GM23338 (cell line): ENCODE data around the gene TMEM239. TPM values are rescaled to one million over a fixed set of nuclear protein-coding genes. Genes with fewer than 3 reads are reported as not detected.

Experiments used
- ATAC-seq: fragments of 200-7000 bp; cut with Tn5 transposase; 3 replicates; pipeline ENCODE4 v1.9.1; 2020
- DNase-seq: peaks from one replicate; pipeline ENCODE4 v3.0.0-alpha.2; 2015; ENCODE audit warnings: low spot score
- H2AFZ ChIP-seq: fragments of 200-600 bp; sonication (generic); 2 replicates; pipeline ENCODE4 v1.8.0; 2016; ENCODE audit warnings: antibody characterized with exemption, mild to moderate bottlenecking, moderate library complexity
- H3F3A ChIP-seq: fragments of 200-600 bp; sonication (generic); replicated peaks from 2 replicates; pipeline ENCODE4 v1.8.0; 2017; ENCODE audit warnings: antibody characterized with exemption, mixed run types, low read depth
- H3K27ac ChIP-seq: fragments of 200-600 bp; sonication (generic); 2 replicates; pipeline ENCODE4 v1.6.1; 2016; ENCODE audit warnings: low read depth
- H3K27me3 ChIP-seq: fragments of 200-600 bp; sonication (generic); 2 replicates; pipeline ENCODE4 v1.8.0; 2016; ENCODE audit warnings: mild to moderate bottlenecking, mixed run types, moderate library complexity; ENCODE audit not compliant: insufficient read depth
- H3K36me3 ChIP-seq: fragments of 200-600 bp; sonication (generic); 2 replicates; pipeline ENCODE4 v1.8.0; 2016; ENCODE audit warnings: mild to moderate bottlenecking; ENCODE audit not compliant: insufficient read depth
- H3K4me1 ChIP-seq: fragments of 200-600 bp; sonication (generic); 2 replicates; pipeline ENCODE4 v1.8.0; 2016; ENCODE audit warnings: mild to moderate bottlenecking, moderate library complexity; ENCODE audit not compliant: insufficient read depth
- H3K4me2 ChIP-seq: fragments of 200-600 bp; sonication (generic); 2 replicates; pipeline ENCODE4 v1.7.1; 2017; ENCODE audit warnings: mixed run types
- H3K4me3 ChIP-seq: fragments of 200-600 bp; sonication (generic); 2 replicates; pipeline ENCODE4 v1.6.1; 2016; ENCODE audit warnings: mixed run types
- H3K79me2 ChIP-seq: fragments of 200-600 bp; sonication (generic); replicated peaks from 2 replicates; pipeline ENCODE4 v1.8.0; 2017; ENCODE audit warnings: mild to moderate bottlenecking; ENCODE audit not compliant: insufficient read depth
- H3K9me2 ChIP-seq: fragments of 200-600 bp; sonication (generic); 2 replicates; pipeline ENCODE4 v1.8.0; 2017; ENCODE audit not compliant: insufficient read depth
- H4K20me1 ChIP-seq: fragments of 200-600 bp; sonication (generic); replicated peaks from 2 replicates; pipeline ENCODE4 v1.8.0; 2017; ENCODE audit warnings: mild to moderate bottlenecking; ENCODE audit not compliant: insufficient read depth
- H3K27ac Mint-ChIP-seq: 2 replicates; pipeline ENCODE4 v1.8.0; 2020; ENCODE audit warnings: inconsistent platforms, mild to moderate bottlenecking, moderate library complexity, mixed read lengths
- H3K27me3 Mint-ChIP-seq: 3 replicates; pipeline ENCODE4 v1.8.0; 2022; ENCODE audit warnings: low read depth, mild to moderate bottlenecking, moderate library complexity, mixed read lengths, inconsistent platforms; ENCODE audit not compliant: insufficient read depth, poor library complexity
- H3K36me3 Mint-ChIP-seq: 3 replicates; pipeline ENCODE4 v1.8.0; 2021; ENCODE audit warnings: low read depth, mild to moderate bottlenecking, inconsistent platforms, moderate library complexity, mixed read lengths
- H3K4me1 Mint-ChIP-seq: 3 replicates; pipeline ENCODE4 v1.8.0; 2020; ENCODE audit warnings: mild to moderate bottlenecking, inconsistent platforms, mixed read lengths
- H3K4me3 Mint-ChIP-seq: 3 replicates; pipeline ENCODE4 v1.8.0; 2021; ENCODE audit warnings: moderate library complexity, mild to moderate bottlenecking, inconsistent platforms, mixed read lengths
- H3K9me3 Mint-ChIP-seq: 3 replicates; pipeline ENCODE4 v1.8.0; 2020; ENCODE audit warnings: moderate library complexity, mild to moderate bottlenecking, inconsistent platforms, mixed read lengths
- CREB1 ChIP-seq: fragments of 250-450 bp; sonication (Bioruptor Pico); IDR thresholded peaks from 2 replicates; pipeline ENCODE4 v1.5.0; 2020; ENCODE audit warnings: low read depth, mild to moderate bottlenecking, moderate library complexity
- CTCF ChIP-seq, 2 experiments: fragments of 200-600 bp in 1 of 2; sonication (generic) in 1 of 2; conservative IDR thresholded peaks; 2 replicates each; pipeline versions ENCODE4 v1.5.1 to v1.6.1; 2016 to 2017; ENCODE audit warnings: antibody characterized with exemption in 2 of 2, low read depth in 2 of 2, mild to moderate bottlenecking in 2 of 2, moderate library complexity in 1 of 2
- EZH2 ChIP-seq: fragments of 200-600 bp; sonication (generic); IDR thresholded peaks from one replicate; pipeline ENCODE4 v1.8.0; 2017; ENCODE audit warnings: antibody characterized with exemption, mild to moderate bottlenecking, low read depth; ENCODE audit not compliant: unreplicated experiment
- EZH2phosphoT487 ChIP-seq: fragments of 200-600 bp; sonication (generic); IDR thresholded peaks from one replicate; pipeline ENCODE4 v1.8.1; 2018; ENCODE audit warnings: antibody characterized with exemption; ENCODE audit not compliant: unreplicated experiment
- NANOG ChIP-seq: IDR thresholded peaks from 2 replicates; pipeline ENCODE4 v1.6.1; 2016; ENCODE audit warnings: antibody characterized with exemption, borderline replicate concordance
- POLR2AphosphoS5 ChIP-seq: IDR thresholded peaks from 2 replicates; pipeline ENCODE4 v1.6.1; 2016; ENCODE audit warnings: antibody characterized with exemption, low read depth
- REST ChIP-seq: IDR thresholded peaks from one replicate; pipeline ENCODE4 v1.6.1; 2018; ENCODE audit warnings: antibody characterized with exemption; ENCODE audit not compliant: unreplicated experiment
- ZNF114 ChIP-seq: fragments of 250-450 bp; sonication (Bioruptor Pico); IDR thresholded peaks from 2 replicates; pipeline ENCODE4 v1.5.0; 2020; ENCODE audit warnings: mild to moderate bottlenecking, moderate library complexity
- ZNF331 ChIP-seq: fragments of 250-450 bp; sonication (Bioruptor Pico); IDR thresholded peaks from 2 replicates; pipeline ENCODE4 v1.5.0; 2020; ENCODE audit warnings: low read depth, mild to moderate bottlenecking, moderate library complexity
- polyA plus RNA-seq: library from polyadenylated mRNA; unstranded; fragments of >200 nt; fragmentation: Nextera tagmentation; extraction: Ambion mirVana; gene quantifications from 2 replicates; pipeline ENCODE4 v1.2.1, GENCODE V29; 2016
- total RNA-seq: library from RNA; depleted of rRNA; stranded (reverse); fragments of >200 nt; shearing (Covaris generic); gene quantifications from 2 replicates; pipeline ENCODE4 v1.2.3, GENCODE V29; 2014
- TF ChIP-seq, protein P1 (sequence below): fragments of 250-450 bp; sonication (Bioruptor Pico); IDR thresholded peaks from 2 replicates; pipeline ENCODE4 v1.5.0; 2020; ENCODE audit warnings: mild to moderate bottlenecking, moderate library complexity

TMEM239 gene
- total and polyA plus RNA-seq, 2 experiments from 2014 or later = not detected

- Mint-ChIP-seq H3K36me3 (peaks cover 4% of the 10 kb centered on the region), H3K27ac (no peak overlapping the region), H3K27me3 (peaks cover 20% of the 10 kb centered on the region), H3K4me3 (no peak overlapping the region), H3K4me1 (peaks cover 2% of the 10 kb centered on the region; the same call in 2 of the 3 replicates), H3K9me3 (peaks cover 5% of the 10 kb centered on the region; the same call in 2 of the 3 replicates)
- H3F3A ChIP-seq = no peaks in the 10 kb centered on the region
- H3K4me2 ChIP-seq = no peak overlapping the region
- H3K79me2 ChIP-seq = no peaks in the 10 kb centered on the region
- H3K9me2 ChIP-seq = no peaks in the 10 kb centered on the region
- ATAC-seq (no peak), DNase-seq (no peak)
- H3K27ac ChIP-seq = no peak overlapping the region
- H3K4me3 ChIP-seq = no peak overlapping the region
- H3K36me3 ChIP-seq = no peaks in the 10 kb centered on the region
- H3K4me1 ChIP-seq = no peaks in the 10 kb centered on the region
- H2AFZ ChIP-seq = no peak overlapping the region
- H3K27me3 ChIP-seq = peaks cover 15% of the 10 kb centered on the region
- TF ChIP-seq CREB1 (CRISPR knock-in tag) = no peak
- TF ChIP-seq NANOG = no peak
- TF ChIP-seq REST = no peak
- no peak for TF ChIP-seq EZH2
- TF ChIP-seq ZNF114 (CRISPR knock-in tag) = no peak
- TF ChIP-seq EZH2phosphoT487 = no peak
- no peak for TF ChIP-seq POLR2AphosphoS5
- TF ChIP-seq CTCF (conservative IDR thresholded peaks at IDR 0.05; ENCODE audit: low read depth in 2 of 2) = no peak
- no peak for TF ChIP-seq ZNF331 (CRISPR knock-in tag)
- H4K20me1 ChIP-seq = no peaks in the 10 kb centered on the region
Measured at GRCh38 chr20:2836035-2836434, 19.9 kb downstream of the TMEM239 start.

DNA sequence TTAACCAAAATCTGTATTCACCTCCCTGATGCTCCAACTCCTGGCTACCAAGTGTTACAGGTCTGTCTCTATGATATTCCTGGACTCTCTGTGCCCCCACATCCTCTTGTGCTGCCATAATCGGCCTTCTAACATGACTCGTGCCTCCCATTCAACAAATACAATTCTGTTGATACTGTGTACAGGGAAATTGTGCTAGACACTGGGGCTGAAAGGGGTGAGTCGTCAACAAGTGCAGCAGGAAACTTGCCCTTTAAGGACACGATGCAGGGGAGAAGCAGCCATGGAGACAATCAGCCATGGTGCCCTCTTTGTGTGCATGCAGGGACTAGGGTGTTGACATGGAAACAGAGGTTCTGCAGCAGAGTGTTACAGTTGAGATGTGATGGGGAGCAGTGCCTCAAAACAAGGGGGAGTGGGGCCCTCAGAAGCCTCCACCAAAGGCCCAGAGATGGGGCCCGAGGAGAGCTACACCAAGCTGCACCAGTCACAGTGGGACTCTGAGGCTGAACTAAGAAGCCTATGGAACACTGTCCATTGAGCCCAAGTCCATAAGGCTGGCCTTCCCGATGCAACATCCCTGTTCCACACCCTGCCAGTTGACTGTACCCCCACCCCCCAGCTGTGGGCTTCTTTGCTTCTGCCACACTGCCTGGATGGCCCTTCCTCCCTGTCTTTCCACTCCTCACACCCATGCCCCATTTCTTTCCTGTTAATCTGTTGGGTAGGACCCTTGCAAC lies 21.2 kb downstream of the TMEM239 start:
- H3K27me3 Mint-ChIP-seq = peaks cover 20% of the 10 kb centered on the region
- Histone ChIP-seq H3K27me3 (peaks cover 22% of the 10 kb centered on the region), H2AFZ (no peak overlapping the region), H3K4me3 (no peak overlapping the region), H3K4me1 (no peaks in the 10 kb centered on the region), H3K36me3 (no peaks in the 10 kb centered on the region), H3K9me2 (no peaks in the 10 kb centered on the region), H3F3A (no peaks in the 10 kb centered on the region), H3K27ac (no peak overlapping the region), H3K4me2 (no peak overlapping the region), H4K20me1 (no peaks in the 10 kb centered on the region), H3K79me2 (no peaks in the 10 kb centered on the region)
- peaks cover 4% of the 10 kb centered on the region for H3K36me3 Mint-ChIP-seq
- DNase-seq (no peak), ATAC-seq (no peak)
- H3K9me3 Mint-ChIP-seq = peaks cover 5% of the 10 kb centered on the region; the same call in 2 of the 3 replicates
- H3K4me1 Mint-ChIP-seq = peaks cover 5% of the 10 kb centered on the region
- H3K27ac Mint-ChIP-seq = no peak overlapping the region
- no peak overlapping the region for H3K4me3 Mint-ChIP-seq
- TF ChIP-seq, protein P1, sequence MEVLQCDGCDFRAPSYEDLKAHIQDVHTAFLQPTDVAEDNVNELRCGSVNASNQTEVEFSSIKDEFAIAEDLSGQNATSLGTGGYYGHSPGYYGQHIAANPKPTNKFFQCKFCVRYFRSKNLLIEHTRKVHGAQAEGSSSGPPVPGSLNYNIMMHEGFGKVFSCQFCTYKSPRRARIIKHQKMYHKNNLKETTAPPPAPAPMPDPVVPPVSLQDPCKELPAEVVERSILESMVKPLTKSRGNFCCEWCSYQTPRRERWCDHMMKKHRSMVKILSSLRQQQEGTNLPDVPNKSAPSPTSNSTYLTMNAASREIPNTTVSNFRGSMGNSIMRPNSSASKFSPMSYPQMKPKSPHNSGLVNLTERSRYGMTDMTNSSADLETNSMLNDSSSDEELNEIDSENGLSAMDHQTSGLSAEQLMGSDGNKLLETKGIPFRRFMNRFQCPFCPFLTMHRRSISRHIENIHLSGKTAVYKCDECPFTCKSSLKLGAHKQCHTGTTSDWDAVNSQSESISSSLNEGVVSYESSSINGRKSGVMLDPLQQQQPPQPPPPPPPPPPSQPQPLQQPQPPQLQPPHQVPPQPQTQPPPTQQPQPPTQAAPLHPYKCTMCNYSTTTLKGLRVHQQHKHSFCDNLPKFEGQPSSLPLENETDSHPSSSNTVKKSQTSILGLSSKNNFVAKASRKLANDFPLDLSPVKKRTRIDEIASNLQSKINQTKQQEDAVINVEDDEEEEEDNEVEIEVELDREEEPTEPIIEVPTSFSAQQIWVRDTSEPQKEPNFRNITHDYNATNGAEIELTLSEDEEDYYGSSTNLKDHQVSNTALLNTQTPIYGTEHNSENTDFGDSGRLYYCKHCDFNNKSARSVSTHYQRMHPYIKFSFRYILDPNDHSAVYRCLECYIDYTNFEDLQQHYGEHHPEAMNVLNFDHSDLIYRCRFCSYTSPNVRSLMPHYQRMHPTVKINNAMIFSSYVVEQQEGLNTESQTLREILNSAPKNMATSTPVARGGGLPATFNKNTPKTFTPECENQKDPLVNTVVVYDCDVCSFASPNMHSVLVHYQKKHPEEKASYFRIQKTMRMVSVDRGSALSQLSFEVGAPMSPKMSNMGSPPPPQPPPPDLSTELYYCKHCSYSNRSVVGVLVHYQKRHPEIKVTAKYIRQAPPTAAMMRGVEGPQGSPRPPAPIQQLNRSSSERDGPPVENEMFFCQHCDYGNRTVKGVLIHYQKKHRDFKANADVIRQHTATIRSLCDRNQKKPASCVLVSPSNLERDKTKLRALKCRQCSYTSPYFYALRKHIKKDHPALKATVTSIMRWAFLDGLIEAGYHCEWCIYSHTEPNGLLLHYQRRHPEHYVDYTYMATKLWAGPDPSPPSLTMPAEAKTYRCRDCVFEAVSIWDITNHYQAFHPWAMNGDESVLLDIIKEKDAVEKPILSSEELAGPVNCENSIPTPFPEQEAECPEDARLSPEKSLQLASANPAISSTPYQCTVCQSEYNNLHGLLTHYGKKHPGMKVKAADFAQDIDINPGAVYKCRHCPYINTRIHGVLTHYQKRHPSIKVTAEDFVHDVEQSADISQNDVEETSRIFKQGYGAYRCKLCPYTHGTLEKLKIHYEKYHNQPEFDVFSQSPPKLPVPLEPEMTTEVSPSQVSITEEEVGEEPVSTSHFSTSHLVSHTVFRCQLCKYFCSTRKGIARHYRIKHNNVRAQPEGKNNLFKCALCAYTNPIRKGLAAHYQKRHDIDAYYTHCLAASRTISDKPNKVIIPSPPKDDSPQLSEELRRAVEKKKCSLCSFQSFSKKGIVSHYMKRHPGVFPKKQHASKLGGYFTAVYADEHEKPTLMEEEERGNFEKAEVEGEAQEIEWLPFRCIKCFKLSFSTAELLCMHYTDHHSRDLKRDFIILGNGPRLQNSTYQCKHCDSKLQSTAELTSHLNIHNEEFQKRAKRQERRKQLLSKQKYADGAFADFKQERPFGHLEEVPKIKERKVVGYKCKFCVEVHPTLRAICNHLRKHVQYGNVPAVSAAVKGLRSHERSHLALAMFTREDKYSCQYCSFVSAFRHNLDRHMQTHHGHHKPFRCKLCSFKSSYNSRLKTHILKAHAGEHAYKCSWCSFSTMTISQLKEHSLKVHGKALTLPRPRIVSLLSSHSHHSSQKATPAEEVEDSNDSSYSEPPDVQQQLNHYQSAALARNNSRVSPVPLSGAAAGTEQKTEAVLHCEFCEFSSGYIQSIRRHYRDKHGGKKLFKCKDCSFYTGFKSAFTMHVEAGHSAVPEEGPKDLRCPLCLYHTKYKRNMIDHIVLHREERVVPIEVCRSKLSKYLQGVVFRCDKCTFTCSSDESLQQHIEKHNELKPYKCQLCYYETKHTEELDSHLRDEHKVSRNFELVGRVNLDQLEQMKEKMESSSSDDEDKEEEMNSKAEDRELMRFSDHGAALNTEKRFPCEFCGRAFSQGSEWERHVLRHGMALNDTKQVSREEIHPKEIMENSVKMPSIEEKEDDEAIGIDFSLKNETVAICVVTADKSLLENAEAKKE (CRISPR knock-in tag) = no peak
- no peak for TF ChIP-seq ZNF114 (CRISPR knock-in tag)
